ENCODE results near the gene PARP14. TPM values are rescaled to one million over a fixed set of nuclear protein-coding genes. Genes with fewer than 3 reads are reported as not detected.
A peak's percentile ranks its signal among the peaks of the same experiment; 100 is the strongest.

Gene PARP14
- total and polyA plus RNA-seq, 7 donors: 2.2 to 10.0 (median 6.0) TPM

GRCh38 chr3:122678506-122678905, 2.1 kb upstream of the PARP14 start:
- TF ChIP-seq CTCF (IDR thresholded peaks at IDR 0.05): no peak
- Histone ChIP-seq H3K36me3 (ENCODE audit: insufficient read depth in 1 of 2, low read depth in 1 of 2) (no peaks in the 10 kb centered on the region), H3K4me3 (no peak overlapping the region), H3K9me3 (no peaks in the 10 kb centered on the region), H3K4me1 (no peaks in the 10 kb centered on the region), H3K27ac (peak overlapping the region; percentile 2), H3K27me3 (ENCODE audit: insufficient read depth in 3 of 3, low read length in 2 of 3) (no peaks in the 10 kb centered on the region)
- 70 to 77% (median 72%) methylated on average over 5 of the region's 5 CpGs for WGBS, 3 donors
- intact Hi-C loops (cut with DNase I): loop anchor here (2.0 kb wide), 2 partner anchors 118 to 286 kb away; no protein-coding TSS in a partner anchor
- no peak for DNase-seq
- no peak for ATAC-seq

- Histone ChIP-seq H3K36me3 (ENCODE audit: insufficient read depth in 1 of 2, low read depth in 1 of 2) (no peaks in the 10 kb centered on the region), H3K27me3 (ENCODE audit: insufficient read depth in 3 of 3, low read length in 2 of 3) (no peaks in the 10 kb centered on the region), H3K9me3 (no peaks in the 10 kb centered on the region), H3K27ac (peak overlapping the region; percentile 74), H3K4me3 (peak overlapping the region; percentile 78), H3K4me1 (no peaks in the 10 kb centered on the region)
- ATAC-seq: peak; percentile 70 to 88 (median 78)
- intact Hi-C loops (cut with DNase I): loop anchor here (1.0 to 2.0 kb wide), 3 partner anchors 118 to 286 kb away; no protein-coding TSS in a partner anchor
- TF ChIP-seq CTCF (IDR thresholded peaks at IDR 0.05): peak; percentile 76
- WGBS, 3 donors: 3 to 6% (median 5%) methylated on average over 16 of the region's 16 CpGs
- DNase-seq: peak; percentile 82 to 84
Observed at GRCh38 chr3:122679085-122679881, 1.4 kb upstream of the PARP14 start.

GRCh38 chr3:122679882-122680474, 661 bp upstream of the PARP14 start:
- Histone ChIP-seq H3K36me3 (ENCODE audit: insufficient read depth in 1 of 2, low read depth in 1 of 2) (peaks cover 0 to under 1% of the 10 kb centered on the region in 2 donors), H3K27me3 (ENCODE audit: insufficient read depth in 3 of 3, low read length in 2 of 3) (no peaks in the 10 kb centered on the region), H3K4me3 (peak overlapping the region; percentile 78), H3K27ac (peak overlapping the region; percentile 74), H3K9me3 (no peaks in the 10 kb centered on the region), H3K4me1 (no peaks in the 10 kb centered on the region)
- peak; percentile 43 to 72 (median 63) for ATAC-seq
- peak; percentile 18 to 51 for DNase-seq
- intact Hi-C loops (cut with DNase I): loop anchor here (1.0 to 10.0 kb wide), 4 partner anchors 119 to 1135 kb away; partner anchors contain the start of gene POLQ (in 1 of the 2)
- 9 to 13% (median 10%) methylated on average over 10 of the region's 10 CpGs for WGBS, 3 donors
- no peak for TF ChIP-seq CTCF (IDR thresholded peaks at IDR 0.05)

- DNase-seq (no peak), ATAC-seq (no peak)
- H3K27ac ChIP-seq: peak overlapping the region; percentile 74
- 21 to 25% (median 24%) methylated on average over 23 to 24 of the region's 24 CpGs for WGBS, 3 donors
- intact Hi-C loops (cut with DNase I): loop anchor here in 1 of 2 donors (10.0 kb wide), 1 partner anchor 1137 kb away; the partner anchor contains the start of gene POLQ
- no peaks in the 10 kb centered on the region for H3K27me3 ChIP-seq (ENCODE audit: insufficient read depth in 3 of 3, low read length in 2 of 3)
- no peak for TF ChIP-seq CTCF (IDR thresholded peaks at IDR 0.05)
- peak overlapping the region; percentile 78 for H3K4me3 ChIP-seq
- H3K9me3 ChIP-seq: no peaks in the 10 kb centered on the region
- H3K4me1 ChIP-seq: no peaks in the 10 kb centered on the region
- H3K36me3 ChIP-seq (ENCODE audit: insufficient read depth in 1 of 2, low read depth in 1 of 2): peaks cover 0 to 15% of the 10 kb centered on the region in 2 donors
Observed at GRCh38 chr3:122681284-122681973, 790 bp downstream of the PARP14 start.
